ENCODE data around the gene FAM187B.

FAM187B gene

DNA sequence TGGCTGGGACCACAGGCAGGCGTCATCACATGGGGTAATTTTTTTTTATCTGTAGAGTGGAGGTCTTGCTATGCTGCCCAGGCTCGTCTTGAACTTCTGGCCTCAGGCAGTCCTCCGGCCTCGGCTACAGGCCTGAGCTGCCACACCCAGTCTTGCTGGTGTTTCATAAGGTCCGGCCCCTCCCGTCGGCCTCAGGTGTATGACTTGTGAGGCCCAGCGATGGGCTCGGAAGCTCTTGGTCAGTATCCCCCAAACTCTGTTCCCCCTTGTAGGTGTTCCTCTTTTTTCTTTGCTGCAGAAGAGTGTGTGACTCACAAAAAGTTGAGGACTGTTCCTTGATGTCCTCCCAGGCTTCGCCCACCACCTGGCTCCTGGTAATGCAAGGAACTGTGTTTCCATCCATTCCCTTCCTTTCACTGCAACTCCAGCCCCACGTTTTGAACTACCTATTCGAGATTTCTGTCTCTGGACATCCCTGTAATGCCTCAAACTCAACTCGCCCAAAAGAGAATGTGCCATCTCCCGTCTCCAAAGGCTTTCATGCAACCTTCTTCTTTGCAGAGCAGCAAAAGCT is 45.2 kb upstream of the FAM187B start:
- H3K27ac ChIP-seq (replicated peaks) = no peak overlapping the region
- H3K4me3 ChIP-seq (replicated peaks; ENCODE audit: insufficient read depth, low read length) = no peak overlapping the region
- TF ChIP-seq GABPA (IDR thresholded peaks at IDR 0.05; ENCODE audit: low read depth) = no peak
- TF ChIP-seq POLR2AphosphoS5 (IDR thresholded peaks at IDR 0.05; ENCODE audit: low read depth) = no peak
- TF ChIP-seq, protein P1, sequence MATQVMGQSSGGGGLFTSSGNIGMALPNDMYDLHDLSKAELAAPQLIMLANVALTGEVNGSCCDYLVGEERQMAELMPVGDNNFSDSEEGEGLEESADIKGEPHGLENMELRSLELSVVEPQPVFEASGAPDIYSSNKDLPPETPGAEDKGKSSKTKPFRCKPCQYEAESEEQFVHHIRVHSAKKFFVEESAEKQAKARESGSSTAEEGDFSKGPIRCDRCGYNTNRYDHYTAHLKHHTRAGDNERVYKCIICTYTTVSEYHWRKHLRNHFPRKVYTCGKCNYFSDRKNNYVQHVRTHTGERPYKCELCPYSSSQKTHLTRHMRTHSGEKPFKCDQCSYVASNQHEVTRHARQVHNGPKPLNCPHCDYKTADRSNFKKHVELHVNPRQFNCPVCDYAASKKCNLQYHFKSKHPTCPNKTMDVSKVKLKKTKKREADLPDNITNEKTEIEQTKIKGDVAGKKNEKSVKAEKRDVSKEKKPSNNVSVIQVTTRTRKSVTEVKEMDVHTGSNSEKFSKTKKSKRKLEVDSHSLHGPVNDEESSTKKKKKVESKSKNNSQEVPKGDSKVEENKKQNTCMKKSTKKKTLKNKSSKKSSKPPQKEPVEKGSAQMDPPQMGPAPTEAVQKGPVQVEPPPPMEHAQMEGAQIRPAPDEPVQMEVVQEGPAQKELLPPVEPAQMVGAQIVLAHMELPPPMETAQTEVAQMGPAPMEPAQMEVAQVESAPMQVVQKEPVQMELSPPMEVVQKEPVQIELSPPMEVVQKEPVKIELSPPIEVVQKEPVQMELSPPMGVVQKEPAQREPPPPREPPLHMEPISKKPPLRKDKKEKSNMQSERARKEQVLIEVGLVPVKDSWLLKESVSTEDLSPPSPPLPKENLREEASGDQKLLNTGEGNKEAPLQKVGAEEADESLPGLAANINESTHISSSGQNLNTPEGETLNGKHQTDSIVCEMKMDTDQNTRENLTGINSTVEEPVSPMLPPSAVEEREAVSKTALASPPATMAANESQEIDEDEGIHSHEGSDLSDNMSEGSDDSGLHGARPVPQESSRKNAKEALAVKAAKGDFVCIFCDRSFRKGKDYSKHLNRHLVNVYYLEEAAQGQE (IDR thresholded peaks at IDR 0.05; ENCODE audit: insufficient replicate concordance, low read depth) = no peak
- peak; percentile 32; the same call in 1 of the 2 replicates for TF ChIP-seq SPI1 (IDR thresholded peaks at IDR 0.05; ENCODE audit: borderline replicate concordance, low read depth)
- TF ChIP-seq, protein P2, sequence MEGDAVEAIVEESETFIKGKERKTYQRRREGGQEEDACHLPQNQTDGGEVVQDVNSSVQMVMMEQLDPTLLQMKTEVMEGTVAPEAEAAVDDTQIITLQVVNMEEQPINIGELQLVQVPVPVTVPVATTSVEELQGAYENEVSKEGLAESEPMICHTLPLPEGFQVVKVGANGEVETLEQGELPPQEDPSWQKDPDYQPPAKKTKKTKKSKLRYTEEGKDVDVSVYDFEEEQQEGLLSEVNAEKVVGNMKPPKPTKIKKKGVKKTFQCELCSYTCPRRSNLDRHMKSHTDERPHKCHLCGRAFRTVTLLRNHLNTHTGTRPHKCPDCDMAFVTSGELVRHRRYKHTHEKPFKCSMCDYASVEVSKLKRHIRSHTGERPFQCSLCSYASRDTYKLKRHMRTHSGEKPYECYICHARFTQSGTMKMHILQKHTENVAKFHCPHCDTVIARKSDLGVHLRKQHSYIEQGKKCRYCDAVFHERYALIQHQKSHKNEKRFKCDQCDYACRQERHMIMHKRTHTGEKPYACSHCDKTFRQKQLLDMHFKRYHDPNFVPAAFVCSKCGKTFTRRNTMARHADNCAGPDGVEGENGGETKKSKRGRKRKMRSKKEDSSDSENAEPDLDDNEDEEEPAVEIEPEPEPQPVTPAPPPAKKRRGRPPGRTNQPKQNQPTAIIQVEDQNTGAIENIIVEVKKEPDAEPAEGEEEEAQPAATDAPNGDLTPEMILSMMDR (IDR thresholded peaks at IDR 0.05; ENCODE audit: insufficient read depth, low read length) = no peak
- DNase-seq (ENCODE audit: low read depth in 1 of 2, low spot score in 1 of 2) = no peak
- no peaks in the 10 kb centered on the region for H3K27me3 ChIP-seq (ENCODE audit: insufficient read depth, poor library complexity, severe bottlenecking)

DNA sequence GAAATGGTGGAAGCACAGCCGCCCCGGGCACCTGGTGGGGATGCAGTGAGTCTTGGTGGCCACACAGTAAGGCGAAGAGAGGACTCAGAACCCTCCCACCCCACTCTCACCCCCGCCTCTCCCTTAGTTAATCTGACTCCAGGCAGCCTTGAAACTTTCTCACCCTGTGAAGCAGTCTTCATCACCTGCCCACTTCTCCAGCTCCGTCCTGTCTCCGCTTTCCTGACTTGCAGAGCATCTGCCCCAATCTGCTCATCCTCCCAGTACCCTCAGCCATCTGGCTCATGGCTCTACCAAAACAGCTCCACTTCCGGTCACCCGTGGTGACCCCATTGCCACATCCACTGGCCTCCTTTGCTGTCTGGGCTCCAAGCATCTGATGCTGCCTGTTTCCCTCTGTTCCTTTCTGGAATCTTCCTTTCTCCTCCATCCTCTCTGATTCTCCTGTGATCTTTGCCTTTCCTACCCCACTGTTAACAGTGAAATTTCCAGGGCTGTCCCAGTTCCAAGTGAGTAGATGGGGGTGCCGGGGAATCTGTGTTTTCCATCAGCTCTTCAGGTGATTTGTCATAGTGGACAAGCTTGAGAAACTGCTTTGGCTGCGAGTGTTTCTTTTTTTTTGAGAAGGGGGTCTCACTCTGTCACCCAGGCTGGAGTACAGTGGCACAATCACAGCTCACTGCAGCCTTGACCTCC is 44.6 kb upstream of the FAM187B start:
- TF ChIP-seq POLR2AphosphoS5 (IDR thresholded peaks at IDR 0.05; ENCODE audit: low read depth) = no peak
- TF ChIP-seq, protein P2 (IDR thresholded peaks at IDR 0.05; ENCODE audit: insufficient read depth, low read length) = no peak
- no peak for TF ChIP-seq SPI1 (IDR thresholded peaks at IDR 0.05; ENCODE audit: borderline replicate concordance, low read depth)
- no peak for TF ChIP-seq GABPA (IDR thresholded peaks at IDR 0.05; ENCODE audit: low read depth)
- TF ChIP-seq, protein P1 (IDR thresholded peaks at IDR 0.05; ENCODE audit: insufficient replicate concordance, low read depth) = no peak
- no peak overlapping the region for H3K27ac ChIP-seq (replicated peaks)
- no peaks in the 10 kb centered on the region for H3K27me3 ChIP-seq (ENCODE audit: insufficient read depth, poor library complexity, severe bottlenecking)
- DNase-seq (ENCODE audit: low read depth in 1 of 2, low spot score in 1 of 2) = no peak
- H3K4me3 ChIP-seq (replicated peaks; ENCODE audit: insufficient read depth, low read length) = no peak overlapping the region

DNA sequence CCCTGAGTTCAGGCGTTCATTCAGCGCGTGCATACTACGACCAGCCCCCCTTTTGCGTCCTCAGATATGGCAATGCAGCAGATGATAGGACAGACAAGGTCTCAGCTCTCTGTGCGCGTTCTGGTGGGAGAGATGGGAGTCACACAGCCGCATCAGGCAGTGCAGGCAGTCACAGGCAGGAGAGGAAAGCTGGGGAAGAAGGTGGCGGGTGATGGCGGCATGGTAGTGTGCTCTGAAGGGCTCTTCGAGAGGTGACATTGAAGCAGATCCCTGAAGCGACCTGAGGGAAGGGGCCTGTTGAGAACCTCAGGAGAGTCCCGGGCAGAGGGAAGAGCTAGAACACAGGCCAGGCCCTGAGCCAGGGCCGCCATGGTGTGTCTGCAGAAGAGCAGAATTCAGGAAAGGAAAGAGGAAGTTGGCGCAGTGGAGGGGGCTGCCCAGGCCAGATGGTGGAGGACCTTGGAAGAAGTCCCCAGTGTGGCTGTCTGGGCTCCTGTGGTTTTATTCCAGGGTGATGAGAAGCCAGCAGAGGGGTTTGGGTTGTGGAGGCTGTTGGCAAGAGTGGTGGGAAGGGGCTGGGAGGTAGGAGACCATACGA is 43.7 kb upstream of the FAM187B start:
- TF ChIP-seq GABPA (IDR thresholded peaks at IDR 0.05; ENCODE audit: low read depth) (no peak), POLR2AphosphoS5 (IDR thresholded peaks at IDR 0.05; ENCODE audit: low read depth) (peak; percentile 28; the same call in 1 of the 2 replicates), SPI1 (IDR thresholded peaks at IDR 0.05; ENCODE audit: borderline replicate concordance, low read depth) (peak; percentile 74)
- TF ChIP-seq, protein P1 (IDR thresholded peaks at IDR 0.05; ENCODE audit: insufficient replicate concordance, low read depth) = no peak
- TF ChIP-seq, protein P2 (IDR thresholded peaks at IDR 0.05; ENCODE audit: insufficient read depth, low read length) = no peak
- Histone ChIP-seq H3K27ac (replicated peaks) (peak overlapping the region; percentile 10; the same call in 1 of the 2 replicates), H3K27me3 (ENCODE audit: insufficient read depth, poor library complexity, severe bottlenecking) (no peaks in the 10 kb centered on the region), H3K4me3 (replicated peaks; ENCODE audit: insufficient read depth, low read length) (no peak overlapping the region)
- peak in 1 of 2 experiments; percentile 73 for DNase-seq (ENCODE audit: low read depth in 1 of 2, low spot score in 1 of 2)

Measured in HL-60 (cell line).